Measurements from ENCODE around the gene MTFMT.
A peak's percentile ranks its signal among the peaks of the same experiment; 100 is the strongest.
"Not testable (repeated sequence)": the region's sequence is repeated elsewhere in the genome, so short reads cannot be mapped to it uniquely, and the experiment has no call there.

The MTFMT gene

GRCh38 chr15:65028338-65028737 lies 1.1 kb downstream of the MTFMT start:
- H3K4me3 ChIP-seq (ENCODE audit: low read depth, low read length) = peak overlapping the region; percentile 91
- TF ChIP-seq CTCF (IDR thresholded peaks at IDR 0.05; ENCODE audit: low read depth, low read length, missing control alignments) = no peak
- no peak for DNase-seq (ENCODE audit: low read depth)

GRCh38 chr15:65027593-65027992 lies 1.8 kb downstream of the MTFMT start:
- no peak for TF ChIP-seq CTCF (IDR thresholded peaks at IDR 0.05; ENCODE audit: low read depth, low read length, missing control alignments)

GRCh38 chr15:65026756-65027155 lies 2.7 kb downstream of the MTFMT start:
- TF ChIP-seq CTCF (IDR thresholded peaks at IDR 0.05; ENCODE audit: low read depth, low read length, missing control alignments) = no peak
- no peak overlapping the region for H3K4me3 ChIP-seq (ENCODE audit: low read depth, low read length)
- DNase-seq (ENCODE audit: low read depth) = no peak

More at GRCh38 chr15:65027593-65027992, 1.8 kb downstream of the MTFMT start:
- H3K4me3 ChIP-seq (ENCODE audit: low read depth, low read length) = no peak overlapping the region; the same call in 1 of the 2 replicates
- no peak for DNase-seq (ENCODE audit: low read depth)

- no peak for DNase-seq (ENCODE audit: low read depth)
- H3K4me3 ChIP-seq (ENCODE audit: low read depth, low read length) = no peak overlapping the region
- TF ChIP-seq CTCF (IDR thresholded peaks at IDR 0.05; ENCODE audit: low read depth, low read length, missing control alignments) = no peak
Observed at GRCh38 chr15:65021488-65021887, 8.0 kb downstream of the MTFMT start.

GRCh38 chr15:65020419-65020818 lies 9.0 kb downstream of the MTFMT start:
- H3K4me3 ChIP-seq (ENCODE audit: low read depth, low read length) = no peak overlapping the region
- no peak for DNase-seq (ENCODE audit: low read depth)
- TF ChIP-seq CTCF (IDR thresholded peaks at IDR 0.05; ENCODE audit: low read depth, low read length, missing control alignments) = no peak

- DNase-seq (ENCODE audit: low read depth) = not testable (repeated sequence)
Observed at GRCh38 chr15:65011198-65011597, 18.2 kb downstream of the MTFMT start.

GRCh38 chr15:65008983-65009382 lies 20.5 kb downstream of the MTFMT start:
- no peak overlapping the region for H3K4me3 ChIP-seq (ENCODE audit: low read depth, low read length)
- peak; percentile 18 for TF ChIP-seq CTCF (IDR thresholded peaks at IDR 0.05; ENCODE audit: low read depth, low read length, missing control alignments)
- DNase-seq (ENCODE audit: low read depth) = no peak

More at GRCh38 chr15:65011198-65011597, 18.2 kb downstream of the MTFMT start:
- H3K4me3 ChIP-seq (ENCODE audit: low read depth, low read length) = not testable (repeated sequence)

Data from GM12864 (cell line).